ENCODE results near the gene ZNF217. TPM values are rescaled to one million over a fixed set of nuclear protein-coding genes. Genes with fewer than 3 reads are reported as not detected.

Gene ZNF217
- total and polyA plus RNA-seq, 9 of the 15 experiments (the other 6 are each of a cell fraction or from before 2014, with no cell fraction given) = 3.0 to 41.8 (median 16.8) TPM

GRCh38 chr20:53594068-53595017 is 704 bp upstream of the ZNF217 start (continued):
- no peak for TF ChIP-seq ZNF592 (IDR thresholded peaks at IDR 0.05)
- TF ChIP-seq PTBP1 (IDR thresholded peaks at IDR 0.05; ENCODE audit: low read depth, low read length) = no peak
- no peak for TF ChIP-seq ZNF398 (CRISPR knock-in tag; IDR thresholded peaks at IDR 0.05)
- no peak for TF ChIP-seq RERE (CRISPR knock-in tag; IDR thresholded peaks at IDR 0.05; ENCODE audit: borderline replicate concordance)
- no peak for TF ChIP-seq ZNF764 (CRISPR knock-in tag; IDR thresholded peaks at IDR 0.05; ENCODE audit: low read depth)
- 0 out of 2 replicates have a peak, but pooled peaks have one; percentile 74 for TF ChIP-seq ZNF644 (tag; IDR thresholded peaks at IDR 0.05; ENCODE audit: low read depth)
- no peak; a peak in 1 of 4 replicates for TF ChIP-seq UBTF (IDR thresholded peaks at IDR 0.05; ENCODE audit: borderline replicate concordance in 1 of 2, low read depth in 2 of 2, low read length in 2 of 2)
- no peak for TF ChIP-seq SMARCA5 (IDR thresholded peaks at IDR 0.05)
- no peak; the same call in 1 of the 2 replicates for TF ChIP-seq GABPA (tag; conservative IDR thresholded peaks at IDR 0.05; ENCODE audit: low read depth)
